Mesenchymal stem cell (in vitro differentiated cells and primary cell): ENCODE results near the gene ARPC5.

ENCODE experiments used
- DNase-seq: peaks from one replicate; pipeline ENCODE4 v3.0.0-alpha.2; 2013
- H2AFZ ChIP-seq: one replicate; pipeline ENCODE4 v1.6.1; 2013; ENCODE audit warnings: low read depth, mild to moderate bottlenecking, control low read depth, inconsistent platforms, low read length, moderate library complexity
- H2AK5ac ChIP-seq: 2 replicates; pipeline ENCODE4 v1.6.1; 2013; ENCODE audit warnings: low read length, moderate library complexity, mild to moderate bottlenecking, inconsistent platforms; ENCODE audit not compliant: severe bottlenecking
- H2BK120ac ChIP-seq: one replicate; pipeline ENCODE4 v1.6.1; 2013; ENCODE audit warnings: low read depth, mild to moderate bottlenecking, inconsistent platforms, low read length, moderate library complexity
- H2BK12ac ChIP-seq, 2 experiments: one replicate each; pipeline ENCODE4 v1.6.1; 2013; ENCODE audit warnings: inconsistent platforms in 2 of 2, low read length in 2 of 2, mild to moderate bottlenecking in 2 of 2, moderate library complexity in 2 of 2, control low read depth in 1 of 2
- H2BK15ac ChIP-seq: one replicate; pipeline ENCODE4 v1.6.1; 2013; ENCODE audit warnings: mild to moderate bottlenecking, low read depth, inconsistent platforms; ENCODE audit not compliant: poor library complexity, severe bottlenecking
- H2BK5ac ChIP-seq: 2 replicates; pipeline ENCODE4 v1.6.1; 2013; ENCODE audit warnings: low read depth, mild to moderate bottlenecking, low read length, control low read depth, inconsistent platforms; ENCODE audit not compliant: poor library complexity, severe bottlenecking
- H3K14ac ChIP-seq, 2 experiments: one replicate each; pipeline ENCODE4 v1.6.1; 2013; ENCODE audit warnings: inconsistent platforms in 2 of 2, low read length in 2 of 2, control low read depth in 1 of 2, mild to moderate bottlenecking in 1 of 2, moderate library complexity in 1 of 2
- H3K18ac ChIP-seq, 2 experiments: one replicate each; pipeline ENCODE4 v1.6.1; 2013; ENCODE audit warnings: inconsistent platforms in 2 of 2, low read length in 2 of 2, control low read depth in 1 of 2, low read depth in 1 of 2, mild to moderate bottlenecking in 1 of 2
- H3K23ac ChIP-seq, 2 experiments: one replicate each; pipeline ENCODE4 v1.6.1; 2013; ENCODE audit warnings: inconsistent platforms in 2 of 2, low read length in 2 of 2, mild to moderate bottlenecking in 2 of 2, moderate library complexity in 2 of 2, control low read depth in 1 of 2
- H3K27ac ChIP-seq: 2 replicates; pipeline ENCODE4 v1.5.1; 2013; ENCODE audit warnings: mild to moderate bottlenecking, moderate library complexity, low read length, control low read depth, inconsistent platforms; ENCODE audit not compliant: poor library complexity, severe bottlenecking
- H3K27me3 ChIP-seq, 2 experiments: 2 replicates each; pipeline versions ENCODE4 v1.6.1 to v1.7.0; 2013; ENCODE audit warnings: low read length in 2 of 2, mild to moderate bottlenecking in 2 of 2, moderate library complexity in 2 of 2, control low read depth in 1 of 2, inconsistent platforms in 1 of 2; ENCODE audit not compliant: control insufficient read depth in 1 of 2, insufficient read depth in 1 of 2
- H3K36me3 ChIP-seq, 2 experiments: 2 replicates each; pipeline versions ENCODE4 v1.6.1 to v1.7.0; 2013; ENCODE audit warnings: low read length in 2 of 2, control low read depth in 1 of 2, inconsistent platforms in 1 of 2, low read depth in 1 of 2, mild to moderate bottlenecking in 1 of 2; ENCODE audit not compliant: insufficient read depth in 2 of 2, control insufficient read depth in 1 of 2
- H3K4ac ChIP-seq, 2 experiments: one replicate each; pipeline ENCODE4 v1.6.1; 2013; ENCODE audit warnings: inconsistent platforms in 2 of 2, low read length in 2 of 2, mild to moderate bottlenecking in 2 of 2, moderate library complexity in 2 of 2, control low read depth in 1 of 2, low read depth in 1 of 2
- H3K4me1 ChIP-seq: 2 replicates; pipeline ENCODE4 v1.6.1; 2013; ENCODE audit warnings: low read depth, low read length, control low read depth; ENCODE audit not compliant: control insufficient read depth, insufficient read depth
- H3K4me2 ChIP-seq: 2 replicates; pipeline ENCODE4 v1.6.1; 2013; ENCODE audit warnings: low read length, mild to moderate bottlenecking, inconsistent platforms; ENCODE audit not compliant: poor library complexity, severe bottlenecking
- H3K4me3 ChIP-seq, 2 experiments: 2 replicates each; pipeline versions ENCODE4 v1.5.1 to v1.7.0; 2013; ENCODE audit warnings: low read length in 2 of 2, mild to moderate bottlenecking in 2 of 2, control low read depth in 1 of 2, low read depth in 1 of 2; ENCODE audit not compliant: insufficient read depth in 1 of 2
- H3K79me1 ChIP-seq: replicated peaks from 2 replicates; pipeline ENCODE4 v1.6.1; 2013; ENCODE audit warnings: mild to moderate bottlenecking, control low read depth, low read length, inconsistent platforms; ENCODE audit not compliant: poor library complexity, severe bottlenecking
- H3K9ac ChIP-seq: 2 replicates; pipeline ENCODE4 v1.7.0; 2013; ENCODE audit warnings: mild to moderate bottlenecking, low read length, moderate library complexity
- H3K9me3 ChIP-seq: 2 replicates; pipeline ENCODE4 v1.7.0; 2013; ENCODE audit warnings: mild to moderate bottlenecking, low read length; ENCODE audit not compliant: control insufficient read depth
- H4K8ac ChIP-seq: one replicate; pipeline ENCODE4 v1.6.1; 2013; ENCODE audit warnings: inconsistent platforms, mild to moderate bottlenecking, low read length, moderate library complexity
- H4K91ac ChIP-seq: one replicate; pipeline ENCODE4 v1.6.1; 2013; ENCODE audit warnings: mild to moderate bottlenecking, low read length, inconsistent platforms
- WGBS: methylation state at CpG from one replicate; pipeline ENCODE4 v1.1.7; 2013; ENCODE audit warnings: mixed read lengths; 5-methylcytosine and 5-hydroxymethylcytosine counted together

Gene ARPC5

GRCh38 chr1:183604038-183604808, 31.4 kb downstream of the ARPC5 start:
- Histone ChIP-seq H3K4ac (no peak overlapping the region), H3K36me3 (no peaks in the 10 kb centered on the region), H2BK12ac (no peak overlapping the region), H3K9me3 (no peaks in the 10 kb centered on the region), H4K91ac (no peak overlapping the region), H2AK5ac (no peak overlapping the region), H2BK120ac (no peak overlapping the region), H3K4me1 (peaks cover 11% of the 10 kb centered on the region), H3K4me2 (no peak overlapping the region), H3K4me3 (no peak overlapping the region), H3K18ac (no peak overlapping the region), H2BK15ac (no peak overlapping the region), H3K79me1 (no peaks in the 10 kb centered on the region), H2AFZ (no peak overlapping the region), H3K27me3 (no peaks in the 10 kb centered on the region), H3K27ac (no peak overlapping the region), H3K9ac (no peak overlapping the region), H2BK5ac (no peak overlapping the region), H3K23ac (no peak overlapping the region), H4K8ac (no peak overlapping the region), H3K14ac (no peak overlapping the region)
- peak; percentile 58 for DNase-seq
- WGBS = 64% methylated on average over 9 of the region's 10 CpGs

- Histone ChIP-seq H3K4ac (no peak overlapping the region), H4K91ac (no peak overlapping the region), H3K79me1 (no peaks in the 10 kb centered on the region), H3K14ac (no peak overlapping the region), H3K36me3 (no peaks in the 10 kb centered on the region), H3K18ac (no peak overlapping the region), H3K4me1 (peaks cover 11% of the 10 kb centered on the region), H3K27ac (no peak overlapping the region), H3K27me3 (no peaks in the 10 kb centered on the region), H2BK12ac (no peak overlapping the region), H2AFZ (no peak overlapping the region), H3K4me2 (no peak overlapping the region), H3K9ac (no peak overlapping the region), H2BK120ac (no peak overlapping the region), H3K23ac (no peak overlapping the region), H3K4me3 (no peak overlapping the region), H2BK5ac (no peak overlapping the region), H2BK15ac (no peak overlapping the region), H2AK5ac (no peak overlapping the region), H3K9me3 (no peaks in the 10 kb centered on the region), H4K8ac (no peak overlapping the region)
- DNase-seq = no peak
- WGBS = 100% methylated on average over 1 of the region's 1 CpG
Measured at GRCh38 chr1:183602510-183602909, 33.1 kb downstream of the ARPC5 start.

GRCh38 chr1:183600634-183601033, 34.9 kb downstream of the ARPC5 start:
- H4K91ac ChIP-seq = no peak overlapping the region
- H2AFZ ChIP-seq = no peak overlapping the region
- no peak overlapping the region for H2AK5ac ChIP-seq
- no peak for DNase-seq
- H3K27me3 ChIP-seq = no peaks in the 10 kb centered on the region
- H3K79me1 ChIP-seq = no peaks in the 10 kb centered on the region
- no peak overlapping the region for H2BK5ac ChIP-seq
- H3K4me1 ChIP-seq = peaks cover 9% of the 10 kb centered on the region
- no peak overlapping the region for H3K4me2 ChIP-seq
- no peak overlapping the region for H2BK12ac ChIP-seq
- H3K4ac ChIP-seq = no peak overlapping the region
- 88% methylated on average over 2 of the region's 3 CpGs for WGBS
- H3K36me3 ChIP-seq = no peaks in the 10 kb centered on the region
- no peak overlapping the region for H3K18ac ChIP-seq
- H3K9ac ChIP-seq = peak overlapping the region; percentile 63
- H2BK15ac ChIP-seq = no peak overlapping the region
- no peaks in the 10 kb centered on the region for H3K9me3 ChIP-seq
- H3K23ac ChIP-seq = no peak overlapping the region
- no peak overlapping the region for H2BK120ac ChIP-seq
- peak overlapping the region in 1 of 2 experiments; percentile 25 for H3K4me3 ChIP-seq
- no peak overlapping the region for H3K27ac ChIP-seq
- H4K8ac ChIP-seq = no peak overlapping the region
- no peak overlapping the region for H3K14ac ChIP-seq

- Histone ChIP-seq H4K91ac (no peak overlapping the region), H3K18ac (no peak overlapping the region), H2BK5ac (no peak overlapping the region), H2BK12ac (no peak overlapping the region), H2AK5ac (no peak overlapping the region), H3K14ac (no peak overlapping the region), H3K4ac (no peak overlapping the region), H3K4me2 (no peak overlapping the region), H3K9me3 (no peaks in the 10 kb centered on the region), H3K79me1 (no peaks in the 10 kb centered on the region), H3K27ac (no peak overlapping the region), H2BK120ac (no peak overlapping the region), H2BK15ac (no peak overlapping the region), H3K4me1 (peaks cover 8% of the 10 kb centered on the region), H2AFZ (no peak overlapping the region), H3K4me3 (no peak overlapping the region), H3K23ac (no peak overlapping the region), H4K8ac (no peak overlapping the region), H3K27me3 (no peaks in the 10 kb centered on the region), H3K36me3 (no peaks in the 10 kb centered on the region), H3K9ac (peak overlapping the region; percentile 63)
- WGBS = 97% methylated on average over 3 of the region's 3 CpGs
- peak; percentile 61 for DNase-seq
Measured at GRCh38 chr1:183600136-183600535, 35.4 kb downstream of the ARPC5 start.
